HG03575 (cell line): ENCODE results near the gene SPRYD3.
"Not testable (repeated sequence)": the region's sequence is repeated elsewhere in the genome, so short reads cannot be mapped to it uniquely, and the experiment has no call there.

Source experiments
- ATAC-seq: cut with Tn5 transposase; IDR thresholded peaks from one replicate; pipeline ENCODE4 v1.9.1; 2021; ENCODE audit not compliant: unreplicated experiment, insufficient number of reproducible peaks, low FRiP score; ENCODE audit errors: extremely low read depth

Gene SPRYD3

GRCh38 chr12:53102883-53103807 is 24.0 kb upstream of the SPRYD3 start, which contains the start of gene SOAT2:
Gene SOAT2, plus strand, starts transcription at chr12:53103486. Its CDS starts 92 bp downstream, at chr12:53103578.
- no peak for ATAC-seq

GRCh38 chr12:53101931-53102781 is 23.0 kb upstream of the SPRYD3 start:
- no peak for ATAC-seq

- ATAC-seq: no peak
Measured at GRCh38 chr12:53101266-53101665, 22.1 kb upstream of the SPRYD3 start.

- ATAC-seq: no peak
Measured at GRCh38 chr12:53100466-53101151, 21.4 kb upstream of the SPRYD3 start.

- no peak for ATAC-seq
Measured at GRCh38 chr12:53099071-53099882, 20.1 kb upstream of the SPRYD3 start.

GRCh38 chr12:53098354-53098981 is 19.3 kb upstream of the SPRYD3 start:
- ATAC-seq: no peak

- no peak for ATAC-seq
Measured at GRCh38 chr12:53097564-53098353, 18.6 kb upstream of the SPRYD3 start, which contains the start of gene IGFBP6. Gene IGFBP6, plus strand, starts transcription at chr12:53097667. Its CDS starts 51 bp downstream, at chr12:53097718.

- ATAC-seq: no peak
Measured at GRCh38 chr12:53097207-53097563, 18.0 kb upstream of the SPRYD3 start.

GRCh38 chr12:53096759-53097158 is 17.6 kb upstream of the SPRYD3 start:
- no peak for ATAC-seq

GRCh38 chr12:53096089-53096741 is 17.0 kb upstream of the SPRYD3 start:
- no peak for ATAC-seq

GRCh38 chr12:53095596-53095895 is 16.4 kb upstream of the SPRYD3 start:
- not testable (repeated sequence) for ATAC-seq

- ATAC-seq: not testable (repeated sequence)
Measured at GRCh38 chr12:53094796-53095595, 15.8 kb upstream of the SPRYD3 start.

GRCh38 chr12:53094394-53094787 is 15.2 kb upstream of the SPRYD3 start:
- ATAC-seq: no peak

GRCh38 chr12:53093777-53094393 is 14.7 kb upstream of the SPRYD3 start:
- no peak for ATAC-seq

GRCh38 chr12:53091756-53092155 is 12.6 kb upstream of the SPRYD3 start:
- no peak for ATAC-seq

GRCh38 chr12:53090554-53090953 is 11.4 kb upstream of the SPRYD3 start:
- no peak for ATAC-seq
